ENCODE results near the gene CLTC. TPM values are rescaled to one million over a fixed set of nuclear protein-coding genes. Genes with fewer than 3 reads are reported as not detected.

CLTC gene
- total and polyA plus RNA-seq, 2 of the 13 experiments (the other 11 are each of a cell fraction or from before 2014, with no cell fraction given), result 134 to 283 TPM

- Histone ChIP-seq H3K79me2 (ENCODE audit: insufficient read depth, low read length) (peaks cover 58% of the 10 kb centered on the region), H3K9ac (ENCODE audit: insufficient read depth, low read depth, low read length) (no peak overlapping the region), H2AFZ (ENCODE audit: low read length) (no peak overlapping the region), H3K4me1 (ENCODE audit: insufficient read depth, low read length) (peaks cover 61% of the 10 kb centered on the region), H3K27me3 (ENCODE audit: control insufficient read depth in 1 of 2, insufficient read depth in 2 of 2, low read length in 2 of 2) (no peaks in the 10 kb centered on the region), H3K27ac (ENCODE audit: extremely low read length, insufficient read depth, low read length) (no peak overlapping the region), H3K9me3 (ENCODE audit: low read length) (no peaks in the 10 kb centered on the region), H3K4me3 (replicated peaks in 1 of 3; ENCODE audit: insufficient read depth in 1 of 3, low read depth in 2 of 3, low read length in 3 of 3) (no peak overlapping the region), H4K20me1 (ENCODE audit: insufficient read depth, low read length) (peaks cover 54% of the 10 kb centered on the region), H3K36me3 (replicated peaks in 1 of 2; ENCODE audit: control insufficient read depth in 1 of 2, insufficient read depth in 2 of 2, low read length in 2 of 2) (peaks cover 29 to 74% of the 10 kb centered on the region in 2 experiments), H3K4me2 (ENCODE audit: low read depth, low read length) (no peak overlapping the region)
- POLR2A ChIA-PET, result interaction anchor here (0.9 to 1.6 kb wide), 2 partner anchors 11 to 77 kb away, joined by 3 to 6 read pairs; partner anchors contain the start of genes CLTC, PTRH2 and VMP1
- ATAC-seq (peak; percentile 7), FAIRE-seq (no peak), DNase-seq (ENCODE audit: low spot score) (no peak)
- in situ Hi-C loops (cut with HindIII; ENCODE audit: extremely low pct_ligation_motif_present, low pct_unique_long_range_greater_than_20kb) (no loop called here), intact Hi-C loops (cut with micrococcal nuclease; ENCODE audit: unreplicated experiment) (no loop called here)
- WGBS (ENCODE audit: low lambda C conversion rate), result 84% methylated on average over 2 of the region's 2 CpGs
- CTCF ChIA-PET (ENCODE audit: low intra/inter-chr PET ratio, low total read pairs), result no interaction called here
- no TSS peak for BruUV-seq (replicated peaks)
- TF ChIP-seq ZBTB21 (CRISPR knock-in tag; IDR thresholded peaks at IDR 0.05) (no peak), HNRNPLL (IDR thresholded peaks at IDR 0.05; ENCODE audit: low read depth, low read length, poor library complexity, severe bottlenecking) (no peak), ZNF570 (CRISPR knock-in tag; IDR thresholded peaks at IDR 0.05; ENCODE audit: borderline replicate concordance) (no peak), ZEB1 (IDR thresholded peaks at IDR 0.05; ENCODE audit: insufficient replicate concordance, low read depth) (no peak), SNAPC5 (CRISPR knock-in tag; IDR thresholded peaks at IDR 0.05; ENCODE audit: borderline replicate concordance) (no peak), POLR2G (IDR thresholded peaks at IDR 0.05; ENCODE audit: low read depth, low read length) (peak; percentile 65), RBM22 (optimal IDR thresholded peaks at IDR 0.05; ENCODE audit: low read length) (peak; percentile 95), ZNF512 (CRISPR knock-in tag; IDR thresholded peaks at IDR 0.05) (no peak), FOXC1 (CRISPR knock-in tag; IDR thresholded peaks at IDR 0.05; ENCODE audit: borderline replicate concordance) (0 out of 2 replicates have a peak, but pooled peaks have one; percentile 35), RAD51 (IDR thresholded peaks at IDR 0.05; ENCODE audit: borderline replicate concordance) (no peak), ZNF335 (CRISPR knock-in tag; IDR thresholded peaks at IDR 0.05) (no peak), TERF1 (CRISPR knock-in tag; IDR thresholded peaks at IDR 0.05) (no peak), ZNF703 (CRISPR knock-in tag; IDR thresholded peaks at IDR 0.05; ENCODE audit: borderline replicate concordance) (no peak), ZC3H13 (CRISPR knock-in tag; IDR thresholded peaks at IDR 0.05) (0 out of 2 replicates have a peak, but pooled peaks have one; percentile 3), EEA1 (CRISPR knock-in tag; IDR thresholded peaks at IDR 0.05; ENCODE audit: borderline replicate concordance) (no peak), ZFP1 (CRISPR knock-in tag; IDR thresholded peaks at IDR 0.05) (no peak), ZNF567 (CRISPR knock-in tag; IDR thresholded peaks at IDR 0.05; ENCODE audit: borderline replicate concordance) (0 out of 2 replicates have a peak, but pooled peaks have one; percentile 33), MAF1 (CRISPR knock-in tag; IDR thresholded peaks at IDR 0.05; ENCODE audit: borderline replicate concordance) (no peak), TMF1 (CRISPR knock-in tag; IDR thresholded peaks at IDR 0.05; ENCODE audit: low read depth) (peak; percentile 40; the same call in 1 of the 2 replicates)
Observed at GRCh38 chr17:59696682-59697277, 77.1 kb downstream of the CLTC start.
